HG03442 (cell line): ENCODE measurements around the gene C19orf67.
"Not testable (repeated sequence)": the region's sequence is repeated elsewhere in the genome, so short reads cannot be mapped to it uniquely, and the experiment has no call there.

Source experiments
- ATAC-seq: cut with Tn5 transposase; IDR thresholded peaks from one replicate; pipeline ENCODE4 v1.9.1; 2021; ENCODE audit warnings: mild to moderate bottlenecking, moderate library complexity; ENCODE audit not compliant: unreplicated experiment

The C19orf67 gene

DNA sequence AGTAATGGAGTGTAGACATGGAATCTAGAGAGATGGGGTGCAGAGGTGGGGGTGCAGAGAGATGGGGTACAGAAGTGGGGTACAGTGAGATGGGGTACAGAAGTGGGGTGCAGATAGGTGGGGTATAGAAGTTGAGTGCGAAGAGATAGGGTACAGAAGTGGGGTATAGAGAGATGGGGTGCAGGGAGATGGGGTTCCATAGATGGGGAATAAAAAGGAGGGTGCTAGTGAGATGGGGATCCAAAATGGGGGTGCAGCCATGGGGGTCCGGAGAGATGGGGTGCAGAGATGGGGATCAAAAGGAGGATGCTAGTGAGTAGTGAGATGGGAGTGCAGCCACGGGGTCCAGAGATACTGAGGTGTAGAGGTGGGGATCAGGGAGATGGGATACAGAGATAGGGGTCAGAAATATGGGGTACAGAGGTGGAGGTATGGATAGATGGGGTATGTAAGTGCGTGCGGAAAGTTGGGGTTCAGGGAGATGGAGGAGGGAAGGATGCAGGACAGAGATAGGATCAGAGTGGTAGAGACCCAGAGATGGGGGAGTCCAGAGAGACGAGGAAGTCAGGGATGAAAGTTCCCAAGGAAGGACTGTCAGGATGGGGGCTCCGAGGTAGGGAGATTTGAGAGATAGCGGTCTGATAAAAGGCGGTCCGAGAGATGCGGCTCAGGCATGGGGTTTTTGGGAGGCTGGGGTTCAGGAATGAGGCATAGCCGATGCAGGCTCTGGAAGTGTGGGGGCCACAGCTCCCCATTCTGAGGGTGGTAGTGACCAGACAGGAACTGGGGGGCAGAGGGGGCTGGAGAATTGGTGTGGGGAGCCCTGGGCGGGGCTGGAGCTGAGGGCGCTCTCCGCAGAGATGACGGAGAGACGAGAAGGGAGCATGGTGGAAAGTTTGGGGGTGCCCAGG lies 27.1 kb downstream of the C19orf67 start:
- no peak for ATAC-seq

DNA sequence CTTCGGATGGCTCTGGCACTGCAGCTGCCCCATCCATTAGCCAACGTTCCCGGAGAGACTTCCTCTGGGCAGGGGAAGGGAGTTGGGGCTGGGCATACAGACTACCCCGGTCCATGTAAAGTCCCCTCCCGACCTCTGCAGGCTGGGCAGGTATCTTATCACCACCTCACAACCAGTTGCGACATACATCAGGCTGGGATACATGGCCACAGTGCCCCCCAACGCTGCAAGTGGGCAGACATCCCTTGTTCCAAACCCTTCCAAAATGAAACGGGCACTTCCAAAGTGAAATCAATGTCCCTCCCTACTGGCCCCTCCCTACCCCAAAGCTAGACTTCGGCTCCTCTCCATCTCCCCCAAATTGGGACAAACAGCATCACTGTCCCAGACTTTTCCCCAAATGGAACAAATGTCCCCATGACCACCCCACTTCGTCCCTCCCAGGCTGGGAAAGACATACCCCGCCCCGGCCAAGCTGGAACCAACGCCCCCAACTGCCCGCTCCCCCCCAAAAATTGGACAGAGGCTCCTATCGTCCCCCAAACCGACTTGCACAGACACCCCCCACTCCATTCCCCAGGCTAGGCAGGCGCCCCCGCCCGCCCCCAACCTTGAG lies 28.7 kb downstream of the C19orf67 start:
- no peak for ATAC-seq

GRCh38 chr19:14056069-14056666 lies 29.4 kb downstream of the C19orf67 start:
- no peak for ATAC-seq

DNA sequence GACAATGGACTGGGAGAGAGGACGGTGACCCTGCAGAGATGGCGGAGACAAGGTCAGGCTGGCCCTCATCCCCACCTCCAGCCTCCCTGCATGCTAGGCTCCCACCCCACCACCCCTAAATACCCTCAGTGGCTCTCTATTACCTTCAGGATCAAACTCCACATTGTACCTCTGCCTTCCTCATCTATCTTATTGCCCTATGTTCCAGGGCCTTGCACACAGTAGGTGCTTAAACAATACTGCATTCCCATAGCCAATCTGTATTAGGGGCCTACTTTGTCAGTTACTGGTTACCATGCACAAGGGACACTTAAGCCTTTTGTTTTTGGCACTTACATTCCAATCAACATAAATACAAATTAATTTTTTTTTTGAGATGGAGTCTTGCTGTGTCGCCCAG lies 30.2 kb downstream of the C19orf67 start:
- ATAC-seq: no peak

GRCh38 chr19:14054721-14055120 lies 30.9 kb downstream of the C19orf67 start:
- ATAC-seq: no peak

GRCh38 chr19:14054099-14054498 lies 31.5 kb downstream of the C19orf67 start:
- ATAC-seq: no peak

GRCh38 chr19:14053500-14053899 lies 32.1 kb downstream of the C19orf67 start:
- ATAC-seq: no peak

GRCh38 chr19:14053032-14053431 lies 32.6 kb downstream of the C19orf67 start:
- no peak for ATAC-seq

DNA sequence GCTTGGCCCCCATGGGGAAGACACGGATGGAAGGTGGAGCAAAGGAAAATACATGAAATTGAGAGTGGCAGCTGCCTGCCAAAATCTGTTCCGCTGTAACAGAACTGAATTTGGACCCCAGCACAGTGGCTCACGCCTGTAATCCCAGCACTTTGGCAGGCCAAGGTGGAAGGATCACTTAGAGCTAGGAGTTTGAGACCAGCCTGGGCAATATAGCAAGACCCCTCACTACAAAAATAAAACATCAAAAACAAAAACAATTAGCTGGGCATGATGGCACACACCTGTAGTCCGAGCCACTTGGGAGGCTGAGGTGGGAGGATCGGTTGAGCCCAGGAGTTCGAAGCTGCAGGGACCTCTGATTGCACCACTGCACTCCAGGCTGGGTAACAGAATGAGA lies 33.1 kb downstream of the C19orf67 start:
- ATAC-seq: no peak

GRCh38 chr19:14051980-14052379 lies 33.6 kb downstream of the C19orf67 start:
- no peak for ATAC-seq

DNA sequence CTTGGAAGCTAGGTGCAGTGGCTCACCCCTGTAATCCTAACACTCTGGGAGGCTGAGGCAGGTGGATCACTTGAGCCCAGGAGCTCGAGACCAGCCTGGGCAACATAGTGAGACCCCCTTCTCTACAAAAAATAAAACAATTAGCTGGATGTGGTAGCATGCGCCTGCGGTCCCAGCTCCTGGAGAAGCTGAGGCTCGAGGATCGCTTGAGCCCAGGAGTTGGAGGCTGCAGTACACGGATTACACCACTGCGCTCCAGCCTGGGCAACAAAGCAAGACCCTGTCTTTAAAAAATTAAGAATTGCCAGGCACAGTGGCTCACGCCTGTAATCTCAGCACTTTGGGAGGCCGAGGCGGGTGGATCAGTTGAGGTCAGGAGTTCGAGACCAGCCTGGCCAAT lies 34.6 kb downstream of the C19orf67 start:
- ATAC-seq: not testable (repeated sequence)

DNA sequence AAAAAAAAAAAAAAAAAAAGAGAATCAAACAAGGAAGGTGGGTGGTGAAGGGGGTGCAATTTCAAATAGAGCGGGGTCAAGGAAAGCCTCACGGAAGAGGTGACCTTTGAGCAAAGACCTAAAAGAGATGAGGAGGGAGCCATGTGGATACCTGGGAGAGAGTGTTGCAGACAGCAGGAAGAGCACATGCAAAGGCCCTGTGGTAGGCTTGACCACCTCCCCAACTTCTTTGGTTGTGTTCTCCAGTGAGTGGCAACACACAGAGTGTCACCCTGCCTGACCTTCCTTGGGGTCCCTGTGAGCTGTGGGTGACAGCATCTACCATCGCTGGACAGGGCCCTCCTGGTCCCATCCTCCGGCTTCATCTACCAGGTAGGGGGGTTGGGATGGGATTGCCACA lies 35.1 kb downstream of the C19orf67 start:
- no peak for ATAC-seq

GRCh38 chr19:14048443-14049153 lies 37.0 kb downstream of the C19orf67 start:
- no peak for ATAC-seq

DNA sequence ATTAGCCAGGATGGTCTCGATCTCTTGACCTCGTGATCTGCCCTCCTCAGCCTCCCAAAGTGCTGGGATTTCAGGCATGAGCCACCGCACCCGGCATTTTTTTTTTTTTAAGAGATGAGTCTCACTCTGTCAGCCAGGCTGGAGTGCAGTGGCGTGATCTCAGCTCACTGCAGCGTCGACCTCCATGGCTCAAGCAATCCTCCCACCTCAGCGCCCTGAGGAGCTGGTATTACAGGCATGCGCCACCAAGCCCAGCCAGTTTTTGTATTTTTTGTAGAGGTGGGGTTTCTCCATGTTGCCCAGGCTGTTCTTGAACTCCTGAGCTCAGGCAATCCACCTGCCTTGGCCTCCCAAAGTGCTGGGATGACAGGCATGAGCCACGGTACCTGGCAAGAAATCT lies 37.7 kb downstream of the C19orf67 start:
- ATAC-seq: not testable (repeated sequence)

- not testable (repeated sequence) for ATAC-seq
Measured at GRCh38 chr19:14042659-14043608, 42.6 kb downstream of the C19orf67 start.

GRCh38 chr19:14039181-14039580 lies 46.4 kb downstream of the C19orf67 start:
- no peak for ATAC-seq

DNA sequence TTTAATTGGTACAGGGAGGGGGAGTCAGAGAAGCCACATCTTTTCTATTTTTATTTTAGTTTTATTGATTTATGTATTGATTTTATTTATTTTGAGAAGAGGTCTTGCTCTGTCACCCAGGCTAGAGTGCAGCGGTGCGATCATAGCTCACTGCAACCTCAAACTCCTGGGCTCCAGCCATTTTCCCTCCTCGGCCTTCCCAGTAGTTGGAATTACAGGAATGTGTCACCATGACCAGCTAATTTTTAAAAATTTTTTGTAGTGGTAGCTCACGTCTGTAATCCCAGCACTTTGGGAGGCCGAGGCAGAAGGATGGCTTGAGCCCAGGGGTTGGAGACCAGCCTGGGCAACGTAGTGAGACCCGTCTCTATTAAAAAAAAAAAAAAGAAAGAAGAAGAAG lies 49.9 kb downstream of the C19orf67 start:
- ATAC-seq: no peak

- not testable (repeated sequence) for ATAC-seq
Measured at GRCh38 chr19:14035159-14035558, 50.4 kb downstream of the C19orf67 start.

DNA sequence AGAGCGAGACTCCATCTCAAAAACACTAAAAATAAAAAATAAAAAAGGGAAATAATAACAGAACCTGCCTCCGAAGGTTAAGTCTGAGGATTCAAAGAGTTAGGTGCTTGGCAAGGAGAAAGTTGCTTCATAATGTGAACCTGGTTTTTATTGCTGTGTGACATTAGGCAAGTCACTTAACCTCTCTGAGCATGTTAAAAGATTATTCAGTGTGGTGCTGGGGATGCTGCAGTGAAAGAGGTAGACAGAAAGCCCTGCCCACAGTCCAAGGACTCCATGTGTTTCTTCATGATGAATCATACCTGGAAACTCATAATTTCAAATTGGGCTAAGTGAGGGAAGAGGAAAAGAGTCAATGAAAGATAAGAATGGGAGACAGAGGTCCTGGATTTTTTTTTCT lies 51.6 kb downstream of the C19orf67 start:
- ATAC-seq: no peak
